Measurements from ENCODE around the gene PANK4.

- TF ChIP-seq ZNF12 (CRISPR knock-in tag; IDR thresholded peaks at IDR 0.05) = no peak
- TF ChIP-seq RUNX1 (IDR thresholded peaks at IDR 0.05; ENCODE audit: low read depth) = no peak
- TF ChIP-seq CTCF (IDR thresholded peaks at IDR 0.05 in 2 of 3, conservative IDR thresholded peaks at IDR 0.05 in 1 of 3; ENCODE audit: insufficient read depth in 2 of 3, low read depth in 1 of 3, low read length in 3 of 3) = no peak
- no peak for TF ChIP-seq ZNF766 (CRISPR knock-in tag; conservative IDR thresholded peaks at IDR 0.05)
- TF ChIP-seq CCAR2 (IDR thresholded peaks at IDR 0.05; ENCODE audit: low read depth, low read length) = no peak
- no peak for TF ChIP-seq ZFP30 (CRISPR knock-in tag; IDR thresholded peaks at IDR 0.05; ENCODE audit: borderline replicate concordance)
- no peak for TF ChIP-seq MTA1 (IDR thresholded peaks at IDR 0.05; ENCODE audit: borderline replicate concordance)
- TF ChIP-seq ZBTB17 (CRISPR knock-in tag; IDR thresholded peaks at IDR 0.05) = no peak
- TF ChIP-seq, protein P1, sequence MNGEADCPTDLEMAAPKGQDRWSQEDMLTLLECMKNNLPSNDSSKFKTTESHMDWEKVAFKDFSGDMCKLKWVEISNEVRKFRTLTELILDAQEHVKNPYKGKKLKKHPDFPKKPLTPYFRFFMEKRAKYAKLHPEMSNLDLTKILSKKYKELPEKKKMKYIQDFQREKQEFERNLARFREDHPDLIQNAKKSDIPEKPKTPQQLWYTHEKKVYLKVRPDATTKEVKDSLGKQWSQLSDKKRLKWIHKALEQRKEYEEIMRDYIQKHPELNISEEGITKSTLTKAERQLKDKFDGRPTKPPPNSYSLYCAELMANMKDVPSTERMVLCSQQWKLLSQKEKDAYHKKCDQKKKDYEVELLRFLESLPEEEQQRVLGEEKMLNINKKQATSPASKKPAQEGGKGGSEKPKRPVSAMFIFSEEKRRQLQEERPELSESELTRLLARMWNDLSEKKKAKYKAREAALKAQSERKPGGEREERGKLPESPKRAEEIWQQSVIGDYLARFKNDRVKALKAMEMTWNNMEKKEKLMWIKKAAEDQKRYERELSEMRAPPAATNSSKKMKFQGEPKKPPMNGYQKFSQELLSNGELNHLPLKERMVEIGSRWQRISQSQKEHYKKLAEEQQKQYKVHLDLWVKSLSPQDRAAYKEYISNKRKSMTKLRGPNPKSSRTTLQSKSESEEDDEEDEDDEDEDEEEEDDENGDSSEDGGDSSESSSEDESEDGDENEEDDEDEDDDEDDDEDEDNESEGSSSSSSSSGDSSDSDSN (IDR thresholded peaks at IDR 0.05; ENCODE audit: borderline replicate concordance in 1 of 2, low read depth in 2 of 2, low read length in 2 of 2) = no peak
- TF ChIP-seq EP300 (IDR thresholded peaks at IDR 0.05; ENCODE audit: low read length) = no peak
- TF ChIP-seq, protein P2, sequence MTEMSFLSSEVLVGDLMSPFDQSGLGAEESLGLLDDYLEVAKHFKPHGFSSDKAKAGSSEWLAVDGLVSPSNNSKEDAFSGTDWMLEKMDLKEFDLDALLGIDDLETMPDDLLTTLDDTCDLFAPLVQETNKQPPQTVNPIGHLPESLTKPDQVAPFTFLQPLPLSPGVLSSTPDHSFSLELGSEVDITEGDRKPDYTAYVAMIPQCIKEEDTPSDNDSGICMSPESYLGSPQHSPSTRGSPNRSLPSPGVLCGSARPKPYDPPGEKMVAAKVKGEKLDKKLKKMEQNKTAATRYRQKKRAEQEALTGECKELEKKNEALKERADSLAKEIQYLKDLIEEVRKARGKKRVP (CRISPR knock-in tag; IDR thresholded peaks at IDR 0.05) = no peak
- no peak for TF ChIP-seq ZNF395 (CRISPR knock-in tag; IDR thresholded peaks at IDR 0.05)
- peak; percentile 80 for TF ChIP-seq RBM25 (IDR thresholded peaks at IDR 0.05; ENCODE audit: low read depth, low read length, severe bottlenecking)
- TF ChIP-seq, protein P3, sequence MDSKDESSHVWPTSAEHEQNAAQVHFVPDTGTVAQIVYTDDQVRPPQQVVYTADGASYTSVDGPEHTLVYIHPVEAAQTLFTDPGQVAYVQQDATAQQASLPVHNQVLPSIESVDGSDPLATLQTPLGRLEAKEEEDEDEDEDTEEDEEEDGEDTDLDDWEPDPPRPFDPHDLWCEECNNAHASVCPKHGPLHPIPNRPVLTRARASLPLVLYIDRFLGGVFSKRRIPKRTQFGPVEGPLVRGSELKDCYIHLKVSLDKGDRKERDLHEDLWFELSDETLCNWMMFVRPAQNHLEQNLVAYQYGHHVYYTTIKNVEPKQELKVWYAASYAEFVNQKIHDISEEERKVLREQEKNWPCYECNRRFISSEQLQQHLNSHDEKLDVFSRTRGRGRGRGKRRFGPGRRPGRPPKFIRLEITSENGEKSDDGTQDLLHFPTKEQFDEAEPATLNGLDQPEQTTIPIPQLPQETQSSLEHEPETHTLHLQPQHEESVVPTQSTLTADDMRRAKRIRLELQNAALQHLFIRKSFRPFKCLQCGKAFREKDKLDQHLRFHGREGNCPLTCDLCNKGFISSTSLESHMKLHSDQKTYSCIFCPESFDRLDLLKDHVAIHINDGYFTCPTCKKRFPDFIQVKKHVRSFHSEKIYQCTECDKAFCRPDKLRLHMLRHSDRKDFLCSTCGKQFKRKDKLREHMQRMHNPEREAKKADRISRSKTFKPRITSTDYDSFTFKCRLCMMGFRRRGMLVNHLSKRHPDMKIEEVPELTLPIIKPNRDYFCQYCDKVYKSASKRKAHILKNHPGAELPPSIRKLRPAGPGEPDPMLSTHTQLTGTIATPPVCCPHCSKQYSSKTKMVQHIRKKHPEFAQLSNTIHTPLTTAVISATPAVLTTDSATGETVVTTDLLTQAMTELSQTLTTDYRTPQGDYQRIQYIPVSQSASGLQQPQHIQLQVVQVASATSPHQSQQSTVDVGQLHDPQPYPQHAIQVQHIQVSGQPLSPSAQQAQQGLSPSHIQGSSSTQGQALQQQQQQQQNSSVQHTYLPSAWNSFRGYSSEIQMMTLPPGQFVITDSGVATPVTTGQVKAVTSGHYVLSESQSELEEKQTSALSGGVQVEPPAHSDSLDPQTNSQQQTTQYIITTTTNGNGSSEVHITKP (IDR thresholded peaks at IDR 0.05; ENCODE audit: partially characterized antibody) = no peak
These were observed 14.6 kb upstream of the PANK4 start for GRCh38 chr1:2540816-2541492.
